GM10248 (cell line): ENCODE data around the gene ANKH.

Experiments used
- CTCF ChIA-PET: fragments of 300-600 bp; sonication (Branson Sonifier 250); formaldehyde crosslinking; extraction: SDS; loops from one replicate; lab custom pipeline; 2021; ENCODE audit warnings: antibody characterized with exemption; lab: Yijun Ruan, JAX
- POLR2A ChIA-PET: fragments of 350-650 bp; sonication (Branson Sonifier 250); formaldehyde crosslinking; extraction: SDS; loops from one replicate; lab custom pipeline; 2020; ENCODE audit warnings: antibody characterized with exemption; lab: Yijun Ruan, JAX
- DNase-seq: peaks from one replicate; pipeline ENCODE4 v3.0.0; 2012; ENCODE audit errors: extremely low spot score
- CTCF ChIP-seq: IDR thresholded peaks from 2 replicates; pipeline ENCODE4 v1.5.1; 2012; ENCODE audit warnings: mild to moderate bottlenecking, low read depth; ENCODE audit errors: extremely low read depth, missing control alignments, control extremely low read depth

The ANKH gene

GRCh38 chr5:14913096-14913495 lies 41.5 kb upstream of the ANKH start:
- TF ChIP-seq CTCF: no peak
- CTCF ChIA-PET: interaction anchor here (0.6 kb wide), 1 partner anchor 17 kb away, joined by 3 read pairs; no protein-coding TSS in a partner anchor
- POLR2A ChIA-PET: no interaction called here
- no peak for DNase-seq

GRCh38 chr5:14912206-14912605 lies 40.6 kb upstream of the ANKH start:
- TF ChIP-seq CTCF: no peak
- POLR2A ChIA-PET: no interaction called here
- CTCF ChIA-PET: no interaction called here
- DNase-seq: no peak

DNA sequence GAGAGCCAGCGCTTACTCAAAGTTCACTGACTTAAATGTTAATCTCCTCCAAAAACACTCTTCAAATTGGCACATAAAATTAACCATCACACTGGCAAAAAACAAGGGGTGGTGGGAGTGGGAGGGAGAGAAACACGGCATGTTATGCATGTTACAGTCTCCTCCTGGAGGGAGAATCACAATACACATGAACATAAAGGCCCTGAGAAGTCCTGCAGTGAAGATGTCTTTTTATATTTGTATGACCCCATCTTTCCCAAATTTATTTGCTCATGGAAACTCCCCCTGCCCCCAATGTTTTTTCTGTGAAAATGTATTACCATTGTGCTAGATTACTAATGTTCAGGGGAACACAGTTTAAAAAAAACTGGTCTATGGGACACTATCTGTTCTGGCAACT lies 37.8 kb upstream of the ANKH start:
- ChIA-PET CTCF (no interaction called here), POLR2A (no interaction called here)
- no peak for TF ChIP-seq CTCF
- no peak for DNase-seq

- no peak for TF ChIP-seq CTCF
- POLR2A ChIA-PET: no interaction called here
- no peak for DNase-seq
- CTCF ChIA-PET: no interaction called here
Observed at GRCh38 chr5:14908172-14908571, 36.6 kb upstream of the ANKH start.

GRCh38 chr5:14906628-14907027 lies 35.0 kb upstream of the ANKH start:
- CTCF ChIA-PET: interaction anchor here (0.7 kb wide), 1 partner anchor 64 kb away, joined by 3 read pairs; no protein-coding TSS in a partner anchor
- POLR2A ChIA-PET: no interaction called here
- no peak for TF ChIP-seq CTCF

GRCh38 chr5:14902826-14903560 lies 31.4 kb upstream of the ANKH start:
- POLR2A ChIA-PET: no interaction called here
- CTCF ChIA-PET: no interaction called here
- TF ChIP-seq CTCF: no peak
- DNase-seq: no peak

More at GRCh38 chr5:14906628-14907027, 35.0 kb upstream of the ANKH start:
- no peak for DNase-seq
